ENCODE data around the gene ZC2HC1C.

GRCh38 chr14:75081660-75082229 lies 12.3 kb downstream of the ZC2HC1C start:
- TF ChIP-seq, protein P1, sequence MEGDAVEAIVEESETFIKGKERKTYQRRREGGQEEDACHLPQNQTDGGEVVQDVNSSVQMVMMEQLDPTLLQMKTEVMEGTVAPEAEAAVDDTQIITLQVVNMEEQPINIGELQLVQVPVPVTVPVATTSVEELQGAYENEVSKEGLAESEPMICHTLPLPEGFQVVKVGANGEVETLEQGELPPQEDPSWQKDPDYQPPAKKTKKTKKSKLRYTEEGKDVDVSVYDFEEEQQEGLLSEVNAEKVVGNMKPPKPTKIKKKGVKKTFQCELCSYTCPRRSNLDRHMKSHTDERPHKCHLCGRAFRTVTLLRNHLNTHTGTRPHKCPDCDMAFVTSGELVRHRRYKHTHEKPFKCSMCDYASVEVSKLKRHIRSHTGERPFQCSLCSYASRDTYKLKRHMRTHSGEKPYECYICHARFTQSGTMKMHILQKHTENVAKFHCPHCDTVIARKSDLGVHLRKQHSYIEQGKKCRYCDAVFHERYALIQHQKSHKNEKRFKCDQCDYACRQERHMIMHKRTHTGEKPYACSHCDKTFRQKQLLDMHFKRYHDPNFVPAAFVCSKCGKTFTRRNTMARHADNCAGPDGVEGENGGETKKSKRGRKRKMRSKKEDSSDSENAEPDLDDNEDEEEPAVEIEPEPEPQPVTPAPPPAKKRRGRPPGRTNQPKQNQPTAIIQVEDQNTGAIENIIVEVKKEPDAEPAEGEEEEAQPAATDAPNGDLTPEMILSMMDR (IDR thresholded peaks at IDR 0.05; ENCODE audit: borderline replicate concordance, extremely low read depth, low read length, poor library complexity, severe bottlenecking) = no peak
- TF ChIP-seq EZH2 (IDR thresholded peaks at IDR 0.05; ENCODE audit: borderline replicate concordance, low read depth, low read length, severe bottlenecking) = no peak

Measured in DND-41 (cell line).